K562 (cell line): ENCODE data around the gene SETD5. TPM values are rescaled to one million over a fixed set of nuclear protein-coding genes. Genes with fewer than 3 reads are reported as not detected.

Source experiments
- ZNF444 ChIP-seq: fragments of 250-450 bp; sonication (Bioruptor Pico); IDR thresholded peaks from 2 replicates; pipeline ENCODE4 v1.4.0; 2020; ENCODE audit warnings: mild to moderate bottlenecking, moderate library complexity
- ZNF77 ChIP-seq: fragments of 250-450 bp; sonication (Bioruptor Pico); IDR thresholded peaks from 2 replicates; pipeline ENCODE4 v1.5.0; 2020
- polyA plus RNA-seq, 8 experiments: library from polyadenylated mRNA; depleted of rRNA in 4 of 8; stranded (reverse) in 5 of 8; unstranded in 3 of 8; fragments of >200 nt; fragmentation: Nextera tagmentation in 2 of 8; fragmentation: Illumina TruSeq in 1 of 8; extraction: Ambion mirVana in 2 of 8; extraction: Trizol in 1 of 8; gene quantifications; 2 replicates each; pipeline versions ENCODE4 v1.2.1 to v1.2.3, GENCODE V29; 2011 to 2014; ENCODE audit warnings: inconsistent platforms in 1 of 8, missing spikeins in 1 of 8
- total RNA-seq, 7 experiments: library from RNA; depleted of rRNA in 6 of 7; stranded (reverse); fragments of >200 nt in 6 of 7; fragmentation: Illumina TruSeq in 2 of 7; extraction: Trizol in 2 of 7; gene quantifications; 2 replicates each; pipeline versions ENCODE4 v1.2.1 to v1.2.3, GENCODE V29; 2011 to 2021; ENCODE audit warnings: low replicate concordance in 1 of 7
- TF ChIP-seq, protein P1 (sequence below), 2 experiments: fragments of 150-350 bp in 1 of 2; IDR thresholded peaks; 2 replicates each; pipeline ENCODE4 v1.6.1; 2012 to 2016; ENCODE audit warnings: low read depth in 2 of 2, low read length in 2 of 2, mild to moderate bottlenecking in 1 of 2, moderate library complexity in 1 of 2
- TF ChIP-seq, protein P2 (sequence below): fragments of 250-450 bp; sonication (Bioruptor Pico); IDR thresholded peaks from 2 replicates; pipeline ENCODE4 v1.4.0; 2020
- TF ChIP-seq, protein P3 (sequence below): fragments of 200-600 bp; sonication (generic); IDR thresholded peaks from one replicate; pipeline ENCODE4 v1.6.1; 2012; ENCODE audit warnings: mild to moderate bottlenecking, low read depth, low read length, inconsistent platforms

The SETD5 gene
- total and polyA plus RNA-seq, 9 of the 15 experiments (the other 6 are each of a cell fraction or from before 2014, with no cell fraction given) = 20.8 to 135 (median 87.2) TPM

DNA sequence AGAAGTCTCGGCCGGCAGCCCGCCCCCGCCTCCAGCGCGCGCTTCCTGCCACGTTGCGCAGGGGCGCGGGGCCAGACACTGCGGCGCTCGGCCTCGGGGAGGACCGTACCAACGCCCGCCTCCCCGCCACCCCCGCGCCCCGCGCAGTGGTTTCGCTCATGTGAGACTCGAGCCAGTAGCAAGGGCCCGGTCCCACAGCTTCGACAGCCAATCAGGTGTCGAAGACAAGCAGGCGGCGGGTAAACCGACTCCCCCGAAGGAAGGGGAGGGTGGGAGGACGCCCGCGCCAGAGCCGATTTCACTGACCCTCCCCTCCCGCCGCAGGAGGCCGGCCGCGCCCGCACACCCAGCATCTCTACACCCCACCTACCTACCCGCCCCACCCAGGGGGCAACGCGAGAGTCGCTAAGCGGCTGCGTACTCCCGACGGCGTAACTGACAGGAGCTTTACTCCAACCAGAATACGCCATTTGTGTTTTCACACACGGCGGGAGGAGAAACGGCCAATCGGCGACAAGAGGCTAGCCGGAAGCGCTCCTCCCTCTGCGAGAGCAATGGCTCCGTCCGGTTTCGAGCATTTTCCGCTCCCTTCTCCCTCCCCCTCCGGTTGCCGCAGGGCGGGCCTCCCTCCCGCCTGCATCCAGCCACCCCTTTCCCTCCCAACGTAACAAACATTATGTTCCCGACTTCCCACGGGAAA lies 633 bp upstream of the SETD5 start (continued):
- TF ChIP-seq, protein P1, sequence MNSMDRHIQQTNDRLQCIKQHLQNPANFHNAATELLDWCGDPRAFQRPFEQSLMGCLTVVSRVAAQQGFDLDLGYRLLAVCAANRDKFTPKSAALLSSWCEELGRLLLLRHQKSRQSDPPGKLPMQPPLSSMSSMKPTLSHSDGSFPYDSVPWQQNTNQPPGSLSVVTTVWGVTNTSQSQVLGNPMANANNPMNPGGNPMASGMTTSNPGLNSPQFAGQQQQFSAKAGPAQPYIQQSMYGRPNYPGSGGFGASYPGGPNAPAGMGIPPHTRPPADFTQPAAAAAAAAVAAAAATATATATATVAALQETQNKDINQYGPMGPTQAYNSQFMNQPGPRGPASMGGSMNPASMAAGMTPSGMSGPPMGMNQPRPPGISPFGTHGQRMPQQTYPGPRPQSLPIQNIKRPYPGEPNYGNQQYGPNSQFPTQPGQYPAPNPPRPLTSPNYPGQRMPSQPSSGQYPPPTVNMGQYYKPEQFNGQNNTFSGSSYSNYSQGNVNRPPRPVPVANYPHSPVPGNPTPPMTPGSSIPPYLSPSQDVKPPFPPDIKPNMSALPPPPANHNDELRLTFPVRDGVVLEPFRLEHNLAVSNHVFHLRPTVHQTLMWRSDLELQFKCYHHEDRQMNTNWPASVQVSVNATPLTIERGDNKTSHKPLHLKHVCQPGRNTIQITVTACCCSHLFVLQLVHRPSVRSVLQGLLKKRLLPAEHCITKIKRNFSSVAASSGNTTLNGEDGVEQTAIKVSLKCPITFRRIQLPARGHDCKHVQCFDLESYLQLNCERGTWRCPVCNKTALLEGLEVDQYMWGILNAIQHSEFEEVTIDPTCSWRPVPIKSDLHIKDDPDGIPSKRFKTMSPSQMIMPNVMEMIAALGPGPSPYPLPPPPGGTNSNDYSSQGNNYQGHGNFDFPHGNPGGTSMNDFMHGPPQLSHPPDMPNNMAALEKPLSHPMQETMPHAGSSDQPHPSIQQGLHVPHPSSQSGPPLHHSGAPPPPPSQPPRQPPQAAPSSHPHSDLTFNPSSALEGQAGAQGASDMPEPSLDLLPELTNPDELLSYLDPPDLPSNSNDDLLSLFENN (IDR thresholded peaks at IDR 0.05; ENCODE audit: low read depth in 2 of 2, low read length in 2 of 2) = peak in 1 of 2 experiments; percentile 48; a peak in 1 of 4 replicates
- TF ChIP-seq ZNF444 (CRISPR knock-in tag) = peak; percentile 62; the same call in 1 of the 2 replicates
- no peak for TF ChIP-seq ZNF77 (CRISPR knock-in tag)
- TF ChIP-seq, protein P2, sequence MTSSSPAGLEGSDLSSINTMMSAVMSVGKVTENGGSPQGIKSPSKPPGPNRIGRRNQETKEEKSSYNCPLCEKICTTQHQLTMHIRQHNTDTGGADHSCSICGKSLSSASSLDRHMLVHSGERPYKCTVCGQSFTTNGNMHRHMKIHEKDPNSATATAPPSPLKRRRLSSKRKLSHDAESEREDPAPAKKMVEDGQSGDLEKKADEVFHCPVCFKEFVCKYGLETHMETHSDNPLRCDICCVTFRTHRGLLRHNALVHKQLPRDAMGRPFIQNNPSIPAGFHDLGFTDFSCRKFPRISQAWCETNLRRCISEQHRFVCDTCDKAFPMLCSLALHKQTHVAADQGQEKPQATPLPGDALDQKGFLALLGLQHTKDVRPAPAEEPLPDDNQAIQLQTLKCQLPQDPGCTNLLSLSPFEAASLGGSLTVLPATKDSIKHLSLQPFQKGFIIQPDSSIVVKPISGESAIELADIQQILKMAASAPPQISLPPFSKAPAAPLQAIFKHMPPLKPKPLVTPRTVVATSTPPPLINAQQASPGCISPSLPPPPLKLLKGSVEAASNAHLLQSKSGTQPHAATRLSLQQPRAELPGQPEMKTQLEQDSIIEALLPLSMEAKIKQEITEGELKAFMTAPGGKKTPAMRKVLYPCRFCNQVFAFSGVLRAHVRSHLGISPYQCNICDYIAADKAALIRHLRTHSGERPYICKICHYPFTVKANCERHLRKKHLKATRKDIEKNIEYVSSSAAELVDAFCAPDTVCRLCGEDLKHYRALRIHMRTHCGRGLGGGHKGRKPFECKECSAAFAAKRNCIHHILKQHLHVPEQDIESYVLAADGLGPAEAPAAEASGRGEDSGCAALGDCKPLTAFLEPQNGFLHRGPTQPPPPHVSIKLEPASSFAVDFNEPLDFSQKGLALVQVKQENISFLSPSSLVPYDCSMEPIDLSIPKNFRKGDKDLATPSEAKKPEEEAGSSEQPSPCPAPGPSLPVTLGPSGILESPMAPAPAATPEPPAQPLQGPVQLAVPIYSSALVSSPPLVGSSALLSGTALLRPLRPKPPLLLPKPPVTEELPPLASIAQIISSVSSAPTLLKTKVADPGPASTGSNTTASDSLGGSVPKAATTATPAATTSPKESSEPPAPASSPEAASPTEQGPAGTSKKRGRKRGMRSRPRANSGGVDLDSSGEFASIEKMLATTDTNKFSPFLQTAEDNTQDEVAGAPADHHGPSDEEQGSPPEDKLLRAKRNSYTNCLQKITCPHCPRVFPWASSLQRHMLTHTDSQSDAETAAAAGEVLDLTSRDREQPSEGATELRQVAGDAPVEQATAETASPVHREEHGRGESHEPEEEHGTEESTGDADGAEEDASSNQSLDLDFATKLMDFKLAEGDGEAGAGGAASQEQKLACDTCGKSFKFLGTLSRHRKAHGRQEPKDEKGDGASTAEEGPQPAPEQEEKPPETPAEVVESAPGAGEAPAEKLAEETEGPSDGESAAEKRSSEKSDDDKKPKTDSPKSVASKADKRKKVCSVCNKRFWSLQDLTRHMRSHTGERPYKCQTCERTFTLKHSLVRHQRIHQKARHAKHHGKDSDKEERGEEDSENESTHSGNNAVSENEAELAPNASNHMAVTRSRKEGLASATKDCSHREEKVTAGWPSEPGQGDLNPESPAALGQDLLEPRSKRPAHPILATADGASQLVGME = no peak
- TF ChIP-seq, protein P3, sequence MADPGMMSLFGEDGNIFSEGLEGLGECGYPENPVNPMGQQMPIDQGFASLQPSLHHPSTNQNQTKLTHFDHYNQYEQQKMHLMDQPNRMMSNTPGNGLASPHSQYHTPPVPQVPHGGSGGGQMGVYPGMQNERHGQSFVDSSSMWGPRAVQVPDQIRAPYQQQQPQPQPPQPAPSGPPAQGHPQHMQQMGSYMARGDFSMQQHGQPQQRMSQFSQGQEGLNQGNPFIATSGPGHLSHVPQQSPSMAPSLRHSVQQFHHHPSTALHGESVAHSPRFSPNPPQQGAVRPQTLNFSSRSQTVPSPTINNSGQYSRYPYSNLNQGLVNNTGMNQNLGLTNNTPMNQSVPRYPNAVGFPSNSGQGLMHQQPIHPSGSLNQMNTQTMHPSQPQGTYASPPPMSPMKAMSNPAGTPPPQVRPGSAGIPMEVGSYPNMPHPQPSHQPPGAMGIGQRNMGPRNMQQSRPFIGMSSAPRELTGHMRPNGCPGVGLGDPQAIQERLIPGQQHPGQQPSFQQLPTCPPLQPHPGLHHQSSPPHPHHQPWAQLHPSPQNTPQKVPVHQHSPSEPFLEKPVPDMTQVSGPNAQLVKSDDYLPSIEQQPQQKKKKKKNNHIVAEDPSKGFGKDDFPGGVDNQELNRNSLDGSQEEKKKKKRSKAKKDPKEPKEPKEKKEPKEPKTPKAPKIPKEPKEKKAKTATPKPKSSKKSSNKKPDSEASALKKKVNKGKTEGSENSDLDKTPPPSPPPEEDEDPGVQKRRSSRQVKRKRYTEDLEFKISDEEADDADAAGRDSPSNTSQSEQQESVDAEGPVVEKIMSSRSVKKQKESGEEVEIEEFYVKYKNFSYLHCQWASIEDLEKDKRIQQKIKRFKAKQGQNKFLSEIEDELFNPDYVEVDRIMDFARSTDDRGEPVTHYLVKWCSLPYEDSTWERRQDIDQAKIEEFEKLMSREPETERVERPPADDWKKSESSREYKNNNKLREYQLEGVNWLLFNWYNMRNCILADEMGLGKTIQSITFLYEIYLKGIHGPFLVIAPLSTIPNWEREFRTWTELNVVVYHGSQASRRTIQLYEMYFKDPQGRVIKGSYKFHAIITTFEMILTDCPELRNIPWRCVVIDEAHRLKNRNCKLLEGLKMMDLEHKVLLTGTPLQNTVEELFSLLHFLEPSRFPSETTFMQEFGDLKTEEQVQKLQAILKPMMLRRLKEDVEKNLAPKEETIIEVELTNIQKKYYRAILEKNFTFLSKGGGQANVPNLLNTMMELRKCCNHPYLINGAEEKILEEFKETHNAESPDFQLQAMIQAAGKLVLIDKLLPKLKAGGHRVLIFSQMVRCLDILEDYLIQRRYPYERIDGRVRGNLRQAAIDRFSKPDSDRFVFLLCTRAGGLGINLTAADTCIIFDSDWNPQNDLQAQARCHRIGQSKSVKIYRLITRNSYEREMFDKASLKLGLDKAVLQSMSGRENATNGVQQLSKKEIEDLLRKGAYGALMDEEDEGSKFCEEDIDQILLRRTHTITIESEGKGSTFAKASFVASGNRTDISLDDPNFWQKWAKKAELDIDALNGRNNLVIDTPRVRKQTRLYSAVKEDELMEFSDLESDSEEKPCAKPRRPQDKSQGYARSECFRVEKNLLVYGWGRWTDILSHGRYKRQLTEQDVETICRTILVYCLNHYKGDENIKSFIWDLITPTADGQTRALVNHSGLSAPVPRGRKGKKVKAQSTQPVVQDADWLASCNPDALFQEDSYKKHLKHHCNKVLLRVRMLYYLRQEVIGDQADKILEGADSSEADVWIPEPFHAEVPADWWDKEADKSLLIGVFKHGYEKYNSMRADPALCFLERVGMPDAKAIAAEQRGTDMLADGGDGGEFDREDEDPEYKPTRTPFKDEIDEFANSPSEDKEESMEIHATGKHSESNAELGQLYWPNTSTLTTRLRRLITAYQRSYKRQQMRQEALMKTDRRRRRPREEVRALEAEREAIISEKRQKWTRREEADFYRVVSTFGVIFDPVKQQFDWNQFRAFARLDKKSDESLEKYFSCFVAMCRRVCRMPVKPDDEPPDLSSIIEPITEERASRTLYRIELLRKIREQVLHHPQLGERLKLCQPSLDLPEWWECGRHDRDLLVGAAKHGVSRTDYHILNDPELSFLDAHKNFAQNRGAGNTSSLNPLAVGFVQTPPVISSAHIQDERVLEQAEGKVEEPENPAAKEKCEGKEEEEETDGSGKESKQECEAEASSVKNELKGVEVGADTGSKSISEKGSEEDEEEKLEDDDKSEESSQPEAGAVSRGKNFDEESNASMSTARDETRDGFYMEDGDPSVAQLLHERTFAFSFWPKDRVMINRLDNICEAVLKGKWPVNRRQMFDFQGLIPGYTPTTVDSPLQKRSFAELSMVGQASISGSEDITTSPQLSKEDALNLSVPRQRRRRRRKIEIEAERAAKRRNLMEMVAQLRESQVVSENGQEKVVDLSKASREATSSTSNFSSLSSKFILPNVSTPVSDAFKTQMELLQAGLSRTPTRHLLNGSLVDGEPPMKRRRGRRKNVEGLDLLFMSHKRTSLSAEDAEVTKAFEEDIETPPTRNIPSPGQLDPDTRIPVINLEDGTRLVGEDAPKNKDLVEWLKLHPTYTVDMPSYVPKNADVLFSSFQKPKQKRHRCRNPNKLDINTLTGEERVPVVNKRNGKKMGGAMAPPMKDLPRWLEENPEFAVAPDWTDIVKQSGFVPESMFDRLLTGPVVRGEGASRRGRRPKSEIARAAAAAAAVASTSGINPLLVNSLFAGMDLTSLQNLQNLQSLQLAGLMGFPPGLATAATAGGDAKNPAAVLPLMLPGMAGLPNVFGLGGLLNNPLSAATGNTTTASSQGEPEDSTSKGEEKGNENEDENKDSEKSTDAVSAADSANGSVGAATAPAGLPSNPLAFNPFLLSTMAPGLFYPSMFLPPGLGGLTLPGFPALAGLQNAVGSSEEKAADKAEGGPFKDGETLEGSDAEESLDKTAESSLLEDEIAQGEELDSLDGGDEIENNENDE = no peak
